Immature natural killer cell (primary cell): Measurements from ENCODE around the gene CD3D. TPM values are rescaled to one million over a fixed set of nuclear protein-coding genes. Genes with fewer than 3 reads are reported as not detected.

Source experiments
- DNase-seq, 3 donors: peaks; one replicate each; pipeline ENCODE4 v3.0.0; 2022; ENCODE audit warnings: mixed read lengths in 1 of 3
- H3K27ac Mint-ChIP-seq, 6 donors: one replicate each; pipeline ENCODE4 v1.8.0; 2020; ENCODE audit warnings: mixed read lengths in 6 of 6, mild to moderate bottlenecking in 5 of 6, inconsistent platforms in 4 of 6, moderate library complexity in 3 of 6
- H3K27me3 Mint-ChIP-seq, 3 donors: one replicate each; pipeline ENCODE4 v1.8.0; 2020 to 2021; ENCODE audit warnings: low read depth in 3 of 3, mild to moderate bottlenecking in 3 of 3, mixed read lengths in 3 of 3, moderate library complexity in 3 of 3, inconsistent platforms in 1 of 3
- H3K36me3 Mint-ChIP-seq, 3 donors: one replicate each; pipeline ENCODE4 v1.8.0; 2020; ENCODE audit warnings: mixed read lengths in 3 of 3, inconsistent platforms in 2 of 3, mild to moderate bottlenecking in 2 of 3
- H3K4me1 Mint-ChIP-seq, 2 donors: one replicate each; pipeline ENCODE4 v1.8.0; 2020; ENCODE audit warnings: inconsistent platforms in 2 of 2, mild to moderate bottlenecking in 2 of 2, mixed read lengths in 2 of 2, moderate library complexity in 1 of 2
- H3K4me3 Mint-ChIP-seq, 5 donors: one replicate each; pipeline ENCODE4 v1.8.0; 2020; ENCODE audit warnings: mild to moderate bottlenecking in 5 of 5, mixed read lengths in 5 of 5, inconsistent platforms in 3 of 5, moderate library complexity in 3 of 5
- H3K9me3 Mint-ChIP-seq, 6 donors: one replicate each; pipeline ENCODE4 v1.8.0; 2020; ENCODE audit warnings: mild to moderate bottlenecking in 6 of 6, mixed read lengths in 6 of 6, inconsistent platforms in 4 of 6, moderate library complexity in 3 of 6
- polyA plus RNA-seq, 3 donors: library from polyadenylated mRNA; unstranded; fragments of 300-500 nt; fragmentation: Illumina TruSeq; gene quantifications; one replicate each; pipeline ENCODE4 v1.2.3, GENCODE V29; 2021

Gene CD3D
- polyA plus RNA-seq, 3 donors from 2014 or later, result 19.8 to 97.2 (median 20.5) TPM

GRCh38 chr11:118306556-118306955, 35.9 kb downstream of the CD3D start:
- Mint-ChIP-seq H3K27ac (peak overlapping the region; percentile 40 to 96 (median 85)), H3K4me1 (peaks cover 55 to 84% of the 10 kb centered on the region in 2 donors), H3K9me3 (peaks cover 0 to 4% (median 0%) of the 10 kb centered on the region in 6 donors), H3K36me3 (peaks cover 5 to 33% (median 28%) of the 10 kb centered on the region in 3 donors), H3K27me3 (peaks cover 2 to 10% (median 2%) of the 10 kb centered on the region in 3 donors), H3K4me3 (peak overlapping the region; percentile 21 to 83 (median 39))
- no peak for DNase-seq

- peaks cover 0 to 4% (median 0%) of the 10 kb centered on the region in 6 donors for H3K9me3 Mint-ChIP-seq
- peaks cover 5 to 33% (median 28%) of the 10 kb centered on the region in 3 donors for H3K36me3 Mint-ChIP-seq
- peaks cover 2 to 10% (median 2%) of the 10 kb centered on the region in 3 donors for H3K27me3 Mint-ChIP-seq
- H3K27ac Mint-ChIP-seq, result peak overlapping the region; percentile 86 to 99 (median 96)
- peak; percentile 57 to 73 (median 67) for DNase-seq
- peaks cover 52 to 83% of the 10 kb centered on the region in 2 donors for H3K4me1 Mint-ChIP-seq
- H3K4me3 Mint-ChIP-seq, result peak overlapping the region; percentile 74 to 93 (median 86)
Measured at GRCh38 chr11:118305726-118306125, 36.8 kb downstream of the CD3D start.

GRCh38 chr11:118304568-118305248, 37.8 kb downstream of the CD3D start, which contains the start of gene CD3E:
Gene CD3E, plus strand, starts transcription at chr11:118304730. Its CDS starts 223 bp downstream, at chr11:118304953.
- H3K27me3 Mint-ChIP-seq, result peaks cover 2 to 10% (median 2%) of the 10 kb centered on the region in 3 donors
- H3K4me1 Mint-ChIP-seq, result peaks cover 48 to 78% of the 10 kb centered on the region in 2 donors
- peak in 2 of 3 donors; percentile 51 to 58 for DNase-seq
- H3K9me3 Mint-ChIP-seq, result peaks cover 0 to 3% (median 0%) of the 10 kb centered on the region in 6 donors
- peak within 1 kb of the TSS; percentile 74 to 93 (median 86) for H3K4me3 Mint-ChIP-seq
- H3K27ac Mint-ChIP-seq, result peak within 1 kb of the TSS; percentile 86 to 99 (median 96)
- peaks cover 5 to 27% (median 24%) of the 10 kb centered on the region in 3 donors for H3K36me3 Mint-ChIP-seq

GRCh38 chr11:118304227-118304567, 38.3 kb downstream of the CD3D start:
- H3K27me3 Mint-ChIP-seq, result peaks cover 2 to 10% (median 2%) of the 10 kb centered on the region in 3 donors
- peak overlapping the region; percentile 86 to 99 (median 96) for H3K27ac Mint-ChIP-seq
- DNase-seq, result no peak
- peaks cover 5 to 27% (median 24%) of the 10 kb centered on the region in 3 donors for H3K36me3 Mint-ChIP-seq
- H3K4me1 Mint-ChIP-seq, result peaks cover 48 to 73% of the 10 kb centered on the region in 2 donors
- H3K9me3 Mint-ChIP-seq, result peaks cover 0 to 3% (median 0%) of the 10 kb centered on the region in 6 donors
- peak overlapping the region; percentile 74 to 93 (median 86) for H3K4me3 Mint-ChIP-seq

GRCh38 chr11:118301600-118302195, 40.8 kb downstream of the CD3D start:
- peaks cover 35 to 51% of the 10 kb centered on the region in 2 donors for H3K4me1 Mint-ChIP-seq
- H3K27ac Mint-ChIP-seq, result peak overlapping the region in 1 of 6 donors; percentile 61
- peaks cover 2 to 10% (median 2%) of the 10 kb centered on the region in 3 donors for H3K27me3 Mint-ChIP-seq

GRCh38 chr11:118295815-118296454, 46.6 kb downstream of the CD3D start:
- Mint-ChIP-seq H3K4me3 (no peak overlapping the region), H3K4me1 (peaks cover 13 to 19% of the 10 kb centered on the region in 2 donors), H3K9me3 (no peaks in the 10 kb centered on the region), H3K27ac (peak overlapping the region in 5 of 6 donors; percentile 13 to 61 (median 21)), H3K27me3 (peaks cover under 1 to 4% (median 2%) of the 10 kb centered on the region in 3 donors), H3K36me3 (peaks cover 0 to 3% (median 0%) of the 10 kb centered on the region in 3 donors)
- peak; percentile 31 to 42 (median 38) for DNase-seq

More at GRCh38 chr11:118301600-118302195, 40.8 kb downstream of the CD3D start:
- H3K9me3 Mint-ChIP-seq, result peaks cover 0 to 3% (median 0%) of the 10 kb centered on the region in 6 donors
- H3K4me3 Mint-ChIP-seq, result no peak overlapping the region
- DNase-seq, result no peak
- H3K36me3 Mint-ChIP-seq, result peaks cover 0 to 10% (median 9%) of the 10 kb centered on the region in 3 donors

GRCh38 chr11:118295199-118295598, 47.3 kb downstream of the CD3D start:
- no peak for DNase-seq
- Mint-ChIP-seq H3K4me1 (peaks cover 12 to 16% of the 10 kb centered on the region in 2 donors), H3K27me3 (peaks cover 1 to 4% (median 2%) of the 10 kb centered on the region in 3 donors), H3K9me3 (no peaks in the 10 kb centered on the region), H3K4me3 (no peak overlapping the region), H3K27ac (no peak overlapping the region), H3K36me3 (peaks cover 0 to 3% (median 0%) of the 10 kb centered on the region in 3 donors)

- Mint-ChIP-seq H3K9me3 (no peaks in the 10 kb centered on the region), H3K4me1 (peaks cover 12 to 16% of the 10 kb centered on the region in 2 donors), H3K4me3 (no peak overlapping the region), H3K27ac (no peak overlapping the region), H3K27me3 (peaks cover 1 to 4% (median 2%) of the 10 kb centered on the region in 3 donors), H3K36me3 (peaks cover 0 to 3% (median 0%) of the 10 kb centered on the region in 3 donors)
- DNase-seq, result no peak
Measured at GRCh38 chr11:118294053-118294452, 48.5 kb downstream of the CD3D start.

GRCh38 chr11:118291477-118292135, 50.9 kb downstream of the CD3D start:
- Mint-ChIP-seq H3K4me1 (peaks cover 12 to 16% of the 10 kb centered on the region in 2 donors), H3K4me3 (no peak overlapping the region), H3K36me3 (peaks cover 0 to 3% (median 0%) of the 10 kb centered on the region in 3 donors), H3K27me3 (peaks cover 1 to 4% (median 2%) of the 10 kb centered on the region in 3 donors), H3K9me3 (no peaks in the 10 kb centered on the region), H3K27ac (no peak overlapping the region)
- no peak for DNase-seq

GRCh38 chr11:118290923-118291322, 51.6 kb downstream of the CD3D start:
- no peak overlapping the region for H3K4me3 Mint-ChIP-seq
- DNase-seq, result peak; percentile 41 to 55 (median 51)
- peaks cover 0 to 3% (median 0%) of the 10 kb centered on the region in 3 donors for H3K36me3 Mint-ChIP-seq
- no peak overlapping the region for H3K27ac Mint-ChIP-seq
- no peaks in the 10 kb centered on the region for H3K9me3 Mint-ChIP-seq
- H3K4me1 Mint-ChIP-seq, result peaks cover 5 to 10% of the 10 kb centered on the region in 2 donors
- H3K27me3 Mint-ChIP-seq, result peaks cover 1 to 2% (median 2%) of the 10 kb centered on the region in 3 donors

GRCh38 chr11:118289401-118289800, 53.1 kb downstream of the CD3D start:
- Mint-ChIP-seq H3K4me1 (peaks cover 0 to 5% of the 10 kb centered on the region in 2 donors), H3K27me3 (peaks cover 1 to 2% (median 2%) of the 10 kb centered on the region in 3 donors), H3K27ac (no peak overlapping the region), H3K9me3 (no peaks in the 10 kb centered on the region), H3K4me3 (no peak overlapping the region), H3K36me3 (peaks cover 0 to 3% (median 0%) of the 10 kb centered on the region in 3 donors)
- DNase-seq, result no peak
